GM19395 (cell line): ENCODE results near the gene PI4K2A.
"Not testable (repeated sequence)": the region's sequence is repeated elsewhere in the genome, so short reads cannot be mapped to it uniquely, and the experiment has no call there.

Source experiments
- ATAC-seq: cut with Tn5 transposase; IDR thresholded peaks from one replicate; pipeline ENCODE4 v1.9.1; 2021; ENCODE audit warnings: mild to moderate bottlenecking, moderate library complexity; ENCODE audit not compliant: unreplicated experiment

PI4K2A gene

GRCh38 chr10:97631098-97631497, 9.4 kb upstream of the PI4K2A start:
- ATAC-seq: no peak

- peak; percentile 98 for ATAC-seq
These were observed 7.3 kb upstream of the PI4K2A start, which contains the start of gene MORN4 for GRCh38 chr10:97632949-97633884. Gene MORN4, minus strand, starts transcription at chr10:97633500. Its CDS starts 13,847 bp downstream, at chr10:97619653.

GRCh38 chr10:97633921-97634320, 6.5 kb upstream of the PI4K2A start:
- no peak for ATAC-seq

GRCh38 chr10:97635577-97635976, 4.9 kb upstream of the PI4K2A start:
- ATAC-seq: no peak

GRCh38 chr10:97639090-97639489, 1.4 kb upstream of the PI4K2A start:
- ATAC-seq: not testable (repeated sequence)

- ATAC-seq: peak; percentile 31
These were observed 669 bp downstream of the PI4K2A start for GRCh38 chr10:97640868-97641811.

- not testable (repeated sequence) for ATAC-seq
These were observed 2.1 kb downstream of the PI4K2A start for GRCh38 chr10:97642471-97643159.

- ATAC-seq: no peak
These were observed 3.0 kb downstream of the PI4K2A start for GRCh38 chr10:97643441-97643985.

GRCh38 chr10:97644936-97645335, 4.5 kb downstream of the PI4K2A start:
- ATAC-seq: no peak

GRCh38 chr10:97647556-97647955, 7.1 kb downstream of the PI4K2A start:
- ATAC-seq: no peak

- peak; percentile 95 for ATAC-seq
These were observed 8.3 kb downstream of the PI4K2A start for GRCh38 chr10:97648562-97649404.

- peak; percentile 13 for ATAC-seq
These were observed 8.9 kb downstream of the PI4K2A start for GRCh38 chr10:97649405-97649750.

GRCh38 chr10:97650726-97651125, 10.3 kb downstream of the PI4K2A start:
- no peak for ATAC-seq

GRCh38 chr10:97651773-97652172, 11.3 kb downstream of the PI4K2A start:
- ATAC-seq: no peak

- ATAC-seq: no peak
These were observed 16.3 kb downstream of the PI4K2A start for GRCh38 chr10:97656777-97657176.

- no peak for ATAC-seq
These were observed 19.1 kb downstream of the PI4K2A start for GRCh38 chr10:97659589-97659988.

- ATAC-seq: no peak
These were observed 23.9 kb downstream of the PI4K2A start for GRCh38 chr10:97664282-97664850.

- no peak for ATAC-seq
These were observed 26.5 kb downstream of the PI4K2A start for GRCh38 chr10:97666992-97667391.

- no peak for ATAC-seq
These were observed 27.0 kb downstream of the PI4K2A start for GRCh38 chr10:97667463-97667862.
